Measurements from ENCODE around the gene USP24. TPM values are rescaled to one million over a fixed set of nuclear protein-coding genes. Genes with fewer than 3 reads are reported as not detected.

Gene USP24
- total RNA-seq, 1 experiment from 2014 or later, result 54.6 TPM

GRCh38 chr1:55147524-55147923 lies 67.6 kb downstream of the USP24 start:
- no TSS peak for BruUV-seq (replicated peaks)
- ChIA-PET CTCF (no interaction called here), POLR2A (ENCODE audit: low non-redundant PET) (no interaction called here)
- no peak for TF ChIP-seq EZH2 (IDR thresholded peaks at IDR 0.05; ENCODE audit: borderline replicate concordance, low read depth, low read length, poor library complexity, severe bottlenecking)
- TF ChIP-seq, protein P1, sequence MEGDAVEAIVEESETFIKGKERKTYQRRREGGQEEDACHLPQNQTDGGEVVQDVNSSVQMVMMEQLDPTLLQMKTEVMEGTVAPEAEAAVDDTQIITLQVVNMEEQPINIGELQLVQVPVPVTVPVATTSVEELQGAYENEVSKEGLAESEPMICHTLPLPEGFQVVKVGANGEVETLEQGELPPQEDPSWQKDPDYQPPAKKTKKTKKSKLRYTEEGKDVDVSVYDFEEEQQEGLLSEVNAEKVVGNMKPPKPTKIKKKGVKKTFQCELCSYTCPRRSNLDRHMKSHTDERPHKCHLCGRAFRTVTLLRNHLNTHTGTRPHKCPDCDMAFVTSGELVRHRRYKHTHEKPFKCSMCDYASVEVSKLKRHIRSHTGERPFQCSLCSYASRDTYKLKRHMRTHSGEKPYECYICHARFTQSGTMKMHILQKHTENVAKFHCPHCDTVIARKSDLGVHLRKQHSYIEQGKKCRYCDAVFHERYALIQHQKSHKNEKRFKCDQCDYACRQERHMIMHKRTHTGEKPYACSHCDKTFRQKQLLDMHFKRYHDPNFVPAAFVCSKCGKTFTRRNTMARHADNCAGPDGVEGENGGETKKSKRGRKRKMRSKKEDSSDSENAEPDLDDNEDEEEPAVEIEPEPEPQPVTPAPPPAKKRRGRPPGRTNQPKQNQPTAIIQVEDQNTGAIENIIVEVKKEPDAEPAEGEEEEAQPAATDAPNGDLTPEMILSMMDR (conservative IDR thresholded peaks at IDR 0.05; ENCODE audit: low read depth, low read length), result no peak
- Histone ChIP-seq H3K27me3 (replicated peaks; ENCODE audit: insufficient read depth, low read depth, low read length, poor library complexity) (no peaks in the 10 kb centered on the region), H3K36me3 (ENCODE audit: insufficient read depth, low read length, poor library complexity, severe bottlenecking) (peaks cover 54% of the 10 kb centered on the region), H3K27ac (ENCODE audit: low read depth, low read length, poor library complexity, severe bottlenecking) (no peak overlapping the region), H3K9me3 (ENCODE audit: low read depth, low read length, poor library complexity, severe bottlenecking) (no peaks in the 10 kb centered on the region), H3K4me3 (ENCODE audit: low read depth, low read length, poor library complexity, severe bottlenecking) (no peak overlapping the region), H3K4me1 (ENCODE audit: insufficient read depth, low read length, poor library complexity, severe bottlenecking) (no peaks in the 10 kb centered on the region)
- no peak for DNase-seq (ENCODE audit: low spot score)
- intact Hi-C loops (cut with micrococcal nuclease; ENCODE audit: unreplicated experiment), result no loop called here

DNA sequence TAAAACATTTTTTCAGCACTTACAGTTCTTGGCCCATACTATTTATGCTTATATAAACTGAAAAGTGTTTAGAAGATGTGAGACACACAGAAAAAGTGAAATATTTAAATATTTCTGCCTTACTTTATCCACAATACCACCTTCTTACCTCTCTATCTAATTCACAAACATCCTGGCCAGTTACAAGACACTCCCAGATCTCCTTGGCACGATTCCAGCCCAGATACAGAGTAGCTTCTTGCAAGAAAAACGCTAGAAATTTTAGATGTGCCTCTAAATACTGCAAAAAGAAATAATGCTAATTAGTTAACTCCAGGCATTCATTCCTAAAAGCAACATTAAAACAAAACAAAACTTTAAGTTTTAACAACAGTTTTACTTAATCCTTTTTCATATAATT lies 68.4 kb downstream of the USP24 start:
- ChIA-PET CTCF (no interaction called here), POLR2A (ENCODE audit: low non-redundant PET) (no interaction called here)
- peaks cover 56% of the 10 kb centered on the region for H3K36me3 ChIP-seq (ENCODE audit: insufficient read depth, low read length, poor library complexity, severe bottlenecking)
- BruUV-seq (replicated peaks), result no TSS peak
- no peak for TF ChIP-seq EZH2 (IDR thresholded peaks at IDR 0.05; ENCODE audit: borderline replicate concordance, low read depth, low read length, poor library complexity, severe bottlenecking)
- TF ChIP-seq, protein P1 (conservative IDR thresholded peaks at IDR 0.05; ENCODE audit: low read depth, low read length), result no peak
- H3K9me3 ChIP-seq (ENCODE audit: low read depth, low read length, poor library complexity, severe bottlenecking), result no peaks in the 10 kb centered on the region
- intact Hi-C loops (cut with micrococcal nuclease; ENCODE audit: unreplicated experiment), result no loop called here
- no peak overlapping the region for H3K4me3 ChIP-seq (ENCODE audit: low read depth, low read length, poor library complexity, severe bottlenecking)
- peak; percentile 27 for DNase-seq (ENCODE audit: low spot score)
- no peaks in the 10 kb centered on the region for H3K27me3 ChIP-seq (replicated peaks; ENCODE audit: insufficient read depth, low read depth, low read length, poor library complexity)
- no peaks in the 10 kb centered on the region for H3K4me1 ChIP-seq (ENCODE audit: insufficient read depth, low read length, poor library complexity, severe bottlenecking)
- H3K27ac ChIP-seq (ENCODE audit: low read depth, low read length, poor library complexity, severe bottlenecking), result no peak overlapping the region

GRCh38 chr1:55144886-55145285 lies 70.3 kb downstream of the USP24 start:
- H3K36me3 ChIP-seq (ENCODE audit: insufficient read depth, low read length, poor library complexity, severe bottlenecking), result peaks cover 64% of the 10 kb centered on the region
- ChIA-PET CTCF (no interaction called here), POLR2A (ENCODE audit: low non-redundant PET) (interaction anchor here (0.6 kb wide), 1 partner anchor 199 kb away, joined by 4 read pairs; no protein-coding TSS in a partner anchor)
- no TSS peak for BruUV-seq (replicated peaks)
- intact Hi-C loops (cut with micrococcal nuclease; ENCODE audit: unreplicated experiment), result no loop called here
- H3K27ac ChIP-seq (ENCODE audit: low read depth, low read length, poor library complexity, severe bottlenecking), result no peak overlapping the region
- no peaks in the 10 kb centered on the region for H3K27me3 ChIP-seq (replicated peaks; ENCODE audit: insufficient read depth, low read depth, low read length, poor library complexity)
- TF ChIP-seq, protein P1 (conservative IDR thresholded peaks at IDR 0.05; ENCODE audit: low read depth, low read length), result no peak
- no peak for TF ChIP-seq EZH2 (IDR thresholded peaks at IDR 0.05; ENCODE audit: borderline replicate concordance, low read depth, low read length, poor library complexity, severe bottlenecking)
- no peak overlapping the region for H3K4me3 ChIP-seq (ENCODE audit: low read depth, low read length, poor library complexity, severe bottlenecking)
- no peaks in the 10 kb centered on the region for H3K9me3 ChIP-seq (ENCODE audit: low read depth, low read length, poor library complexity, severe bottlenecking)
- no peak for DNase-seq (ENCODE audit: low spot score)
- no peaks in the 10 kb centered on the region for H3K4me1 ChIP-seq (ENCODE audit: insufficient read depth, low read length, poor library complexity, severe bottlenecking)
